HCT116 (cell line): ENCODE data around the gene C11orf58.

Experiments used
- ELF1 ChIP-seq: IDR thresholded peaks from 2 replicates; pipeline ENCODE4 v1.6.1; 2012; ENCODE audit warnings: low read depth, borderline replicate concordance
- EZH2 ChIP-seq: fragments of 200-600 bp; sonication (generic); IDR thresholded peaks from 2 replicates; pipeline ENCODE4 v1.6.1; 2017; ENCODE audit warnings: antibody characterized with exemption, mixed run types
- TF ChIP-seq, protein P1 (sequence below), 3 experiments: fragments of 200-600 bp in 1 of 3; sonication (generic) in 1 of 3; IDR thresholded peaks in 2 of 3; conservative IDR thresholded peaks in 1 of 3; 2 replicates each; pipeline ENCODE4 v1.5.1; 2012 to 2017; ENCODE audit warnings: low read depth in 2 of 3, low read length in 2 of 3, antibody characterized with exemption in 1 of 3, borderline replicate concordance in 1 of 3, control low read depth in 1 of 3, mild to moderate bottlenecking in 1 of 3, mixed read lengths in 1 of 3, mixed run types in 1 of 3, moderate library complexity in 1 of 3; ENCODE audit not compliant: insufficient read depth in 1 of 3
- TF ChIP-seq, protein P2 (sequence below): IDR thresholded peaks from 2 replicates; pipeline ENCODE4 v1.6.1; 2012

DNA sequence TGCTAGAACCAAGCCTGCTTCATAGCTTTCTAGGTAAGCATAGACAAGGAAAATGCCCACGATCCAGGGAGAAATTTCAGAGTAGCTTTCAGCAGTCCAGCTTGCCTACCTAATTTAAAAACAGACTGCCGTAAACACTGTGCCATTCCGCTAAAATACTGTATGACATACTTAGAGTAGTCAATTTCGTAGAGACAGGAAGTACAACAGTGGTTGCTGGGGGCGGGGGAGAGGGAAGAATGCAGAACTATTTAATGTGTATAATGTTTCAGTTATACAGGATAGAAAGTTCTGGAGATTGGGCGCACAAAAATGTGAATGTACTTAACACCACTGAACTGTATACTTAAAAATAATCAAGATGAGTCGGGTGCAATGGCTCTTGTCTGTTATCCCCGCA lies 56.7 kb downstream of the C11orf58 start:
- TF ChIP-seq, protein P1, sequence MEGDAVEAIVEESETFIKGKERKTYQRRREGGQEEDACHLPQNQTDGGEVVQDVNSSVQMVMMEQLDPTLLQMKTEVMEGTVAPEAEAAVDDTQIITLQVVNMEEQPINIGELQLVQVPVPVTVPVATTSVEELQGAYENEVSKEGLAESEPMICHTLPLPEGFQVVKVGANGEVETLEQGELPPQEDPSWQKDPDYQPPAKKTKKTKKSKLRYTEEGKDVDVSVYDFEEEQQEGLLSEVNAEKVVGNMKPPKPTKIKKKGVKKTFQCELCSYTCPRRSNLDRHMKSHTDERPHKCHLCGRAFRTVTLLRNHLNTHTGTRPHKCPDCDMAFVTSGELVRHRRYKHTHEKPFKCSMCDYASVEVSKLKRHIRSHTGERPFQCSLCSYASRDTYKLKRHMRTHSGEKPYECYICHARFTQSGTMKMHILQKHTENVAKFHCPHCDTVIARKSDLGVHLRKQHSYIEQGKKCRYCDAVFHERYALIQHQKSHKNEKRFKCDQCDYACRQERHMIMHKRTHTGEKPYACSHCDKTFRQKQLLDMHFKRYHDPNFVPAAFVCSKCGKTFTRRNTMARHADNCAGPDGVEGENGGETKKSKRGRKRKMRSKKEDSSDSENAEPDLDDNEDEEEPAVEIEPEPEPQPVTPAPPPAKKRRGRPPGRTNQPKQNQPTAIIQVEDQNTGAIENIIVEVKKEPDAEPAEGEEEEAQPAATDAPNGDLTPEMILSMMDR (IDR thresholded peaks at IDR 0.05 in 2 of 3, conservative IDR thresholded peaks at IDR 0.05 in 1 of 3; ENCODE audit: borderline replicate concordance in 1 of 3, insufficient read depth in 1 of 3, low read depth in 2 of 3, low read length in 2 of 3): no peak
- TF ChIP-seq, protein P2, sequence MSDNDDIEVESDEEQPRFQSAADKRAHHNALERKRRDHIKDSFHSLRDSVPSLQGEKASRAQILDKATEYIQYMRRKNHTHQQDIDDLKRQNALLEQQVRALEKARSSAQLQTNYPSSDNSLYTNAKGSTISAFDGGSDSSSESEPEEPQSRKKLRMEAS: no peak
- no peak for TF ChIP-seq EZH2
- no peak for TF ChIP-seq ELF1
